ENCODE measurements around the gene SIGLEC7. TPM values are rescaled to one million over a fixed set of nuclear protein-coding genes. Genes with fewer than 3 reads are reported as not detected.

Gene SIGLEC7
- total RNA-seq, 1 donor from 2014 or later: not detected

GRCh38 chr19:51196181-51196580 is 54.1 kb downstream of the SIGLEC7 start:
- no peak overlapping the region for H3K4me3 ChIP-seq (ENCODE audit: low read depth, low read length)
- no peak for DNase-seq (ENCODE audit: low read depth)
- TF ChIP-seq CTCF (conservative IDR thresholded peaks at IDR 0.05; ENCODE audit: low read depth, low read length): no peak

GRCh38 chr19:51198641-51199040 is 56.5 kb downstream of the SIGLEC7 start:
- TF ChIP-seq CTCF (conservative IDR thresholded peaks at IDR 0.05; ENCODE audit: low read depth, low read length): no peak
- no peak overlapping the region for H3K4me3 ChIP-seq (ENCODE audit: low read depth, low read length)
- DNase-seq (ENCODE audit: low read depth): no peak

GRCh38 chr19:51200071-51200666 is 58.1 kb downstream of the SIGLEC7 start:
- TF ChIP-seq CTCF (conservative IDR thresholded peaks at IDR 0.05; ENCODE audit: low read depth, low read length): no peak
- DNase-seq (ENCODE audit: low read depth): no peak
- no peak overlapping the region for H3K4me3 ChIP-seq (ENCODE audit: low read depth, low read length)

GRCh38 chr19:51201712-51202111 is 59.6 kb downstream of the SIGLEC7 start:
- TF ChIP-seq CTCF (conservative IDR thresholded peaks at IDR 0.05; ENCODE audit: low read depth, low read length): no peak
- no peak for DNase-seq (ENCODE audit: low read depth)
- H3K4me3 ChIP-seq (ENCODE audit: low read depth, low read length): no peak overlapping the region

Other genes starting within 250 kb of the SIGLEC7 start
- gene KLK4, start 230.9 kb upstream of the SIGLEC7 start, total RNA-seq: not detected in 2 replicates
- gene KLK5, start 189.3 kb upstream of the SIGLEC7 start, total RNA-seq: 8.1 and 16.4 TPM in 2 replicates
- gene KLK6, start 172.7 kb upstream of the SIGLEC7 start, total RNA-seq: 32.2 and 65.8 TPM in 2 replicates
- 9.3 and 24.8 TPM in 2 replicates for gene KLK7, start 158.4 kb upstream of the SIGLEC7 start, total RNA-seq
- gene KLK8, start 140.7 kb upstream of the SIGLEC7 start, total RNA-seq: 3.6 and 9.1 TPM in 2 replicates
- gene KLK10, start 122.6 kb upstream of the SIGLEC7 start, total RNA-seq: 2.8 and 10.1 TPM in 2 replicates
- gene KLK11, start 115.7 kb upstream of the SIGLEC7 start, total RNA-seq: not detected in 2 replicates
- not detected in 2 replicates for gene KLK12, start 107.3 kb upstream of the SIGLEC7 start, total RNA-seq
- gene KLK13, start 77.2 kb upstream of the SIGLEC7 start, total RNA-seq: not detected in 2 replicates
- 0.17 TPM in 1 of 2 replicates, not detected in the other for gene KLK14, start 59.4 kb upstream of the SIGLEC7 start, total RNA-seq
- gene CTU1, start 33.9 kb upstream of the SIGLEC7 start, total RNA-seq: 12.5 and 21.5 TPM in 2 replicates
- not detected in 2 replicates for gene SIGLEC9, start 17.4 kb upstream of the SIGLEC7 start, total RNA-seq
- gene CD33, start 82.8 kb downstream of the SIGLEC7 start, total RNA-seq: not detected in 2 replicates
- gene SIGLECL1, start 108.8 kb downstream of the SIGLEC7 start, total RNA-seq: not detected in 2 replicates
- gene IGLON5, start 169.3 kb downstream of the SIGLEC7 start, total RNA-seq: 0.06 TPM in 1 of 2 replicates, not detected in the other
- gene VSIG10L, start 199.8 kb downstream of the SIGLEC7 start, total RNA-seq: 0.51 and 0.92 TPM in 2 replicates
- 55.6 and 56.0 TPM in 2 replicates for gene ETFB, start 224.1 kb downstream of the SIGLEC7 start, total RNA-seq
- not detected in 2 replicates for gene CLDND2, start 226.7 kb downstream of the SIGLEC7 start, total RNA-seq
- gene NKG7, start 230.4 kb downstream of the SIGLEC7 start, total RNA-seq: not detected in 2 replicates
- not detected in 2 replicates for gene LIM2, start 245.7 kb downstream of the SIGLEC7 start, total RNA-seq
- not detected in 2 replicates for gene C19orf84, start 248.3 kb downstream of the SIGLEC7 start, total RNA-seq